ENCODE data around the gene GRIFIN.

- TF ChIP-seq HMGXB4 (CRISPR knock-in tag; IDR thresholded peaks at IDR 0.05; ENCODE audit: borderline replicate concordance) (no peak), SMC3 (IDR thresholded peaks at IDR 0.05) (no peak), CTCF (IDR thresholded peaks at IDR 0.05) (no peak), RFX5 (IDR thresholded peaks at IDR 0.05) (no peak), POLR2A (IDR thresholded peaks at IDR 0.05; ENCODE audit: low read length) (no peak), RCOR1 (IDR thresholded peaks at IDR 0.05; ENCODE audit: low read depth, low read length) (no peak), MAX (IDR thresholded peaks at IDR 0.05) (no peak), RNF2 (IDR thresholded peaks at IDR 0.05; ENCODE audit: borderline replicate concordance, low read depth) (no peak), REST (IDR thresholded peaks at IDR 0.05) (no peak), KDM1A (IDR thresholded peaks at IDR 0.05; ENCODE audit: low read depth) (no peak), MYC (IDR thresholded peaks at IDR 0.05; ENCODE audit: borderline replicate concordance, low read length) (no peak), RARB (CRISPR knock-in tag; IDR thresholded peaks at IDR 0.05) (no peak), TP53 (CRISPR knock-in tag; IDR thresholded peaks at IDR 0.05) (no peak)
These were observed 24.5 kb upstream of the GRIFIN start for GRCh38 chr7:2500701-2501100.

Measured in A549 (cell line).